IPS-11a (cell line): Measurements from ENCODE around the gene TUNAR.

Source experiments
- H3K4me3 ChIP-seq: one replicate; pipeline ENCODE4 v1.5.1; 2013; ENCODE audit warnings: low read depth, low read length, control low read depth

TUNAR gene

GRCh38 chr14:95911456-95911855, 34.8 kb downstream of the TUNAR start:
- H3K4me3 ChIP-seq = no peak overlapping the region

GRCh38 chr14:95915330-95915729, 38.7 kb downstream of the TUNAR start:
- no peak overlapping the region for H3K4me3 ChIP-seq

GRCh38 chr14:95918466-95918865, 41.8 kb downstream of the TUNAR start:
- H3K4me3 ChIP-seq = no peak overlapping the region

DNA sequence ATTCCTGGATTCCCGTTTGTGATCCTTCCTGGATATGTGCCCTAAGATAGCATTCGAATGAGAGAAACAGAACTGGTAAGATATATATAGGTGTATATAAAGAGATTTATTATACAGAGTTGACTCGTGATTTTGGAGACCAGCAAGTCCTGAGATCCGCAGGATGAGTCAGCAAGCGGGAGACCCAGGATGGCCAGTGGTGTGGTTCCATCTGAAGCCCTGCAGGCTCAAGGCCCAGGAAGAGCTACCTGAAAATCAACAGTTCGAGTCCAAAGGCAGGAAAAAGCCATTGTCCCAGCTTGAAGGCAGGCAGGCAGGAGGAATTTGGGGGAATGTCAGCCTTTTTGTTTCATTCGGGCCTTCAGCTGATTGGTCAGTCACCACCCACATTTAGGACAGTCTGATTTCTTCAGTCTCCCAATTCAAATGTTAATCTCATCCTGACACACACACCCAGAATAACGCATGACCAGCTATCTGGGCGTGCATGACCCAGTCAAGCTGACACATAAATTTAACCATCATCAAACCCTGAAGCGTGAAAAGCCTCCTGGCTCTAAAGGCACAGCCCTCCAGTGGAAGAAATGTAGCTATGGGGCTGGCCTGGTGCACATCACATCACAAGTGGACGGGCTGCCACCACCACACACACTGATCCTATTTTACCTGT, 44.3 kb downstream of the TUNAR start:
- H3K4me3 ChIP-seq = no peak overlapping the region

DNA sequence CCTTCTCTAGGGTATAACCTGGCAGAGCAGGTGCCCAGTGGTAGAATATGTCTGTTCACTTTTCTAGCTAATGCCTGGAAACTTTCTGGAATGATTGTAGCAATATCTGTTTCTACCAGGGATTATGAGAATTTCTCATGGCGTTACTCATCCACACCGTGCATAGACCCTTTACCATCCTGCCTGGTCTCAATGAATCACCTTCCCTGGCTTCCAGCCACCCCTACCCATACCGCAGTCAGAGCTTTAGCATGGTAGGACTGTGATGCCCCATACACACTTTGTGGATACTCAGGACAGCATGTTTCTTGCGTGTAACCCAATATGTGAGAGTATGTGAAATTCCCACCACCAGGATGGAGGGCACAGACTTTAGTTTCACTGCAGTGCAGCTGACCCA, 45.4 kb downstream of the TUNAR start:
- no peak overlapping the region for H3K4me3 ChIP-seq

- no peak overlapping the region for H3K4me3 ChIP-seq
Observed at GRCh38 chr14:95928751-95929150, 52.1 kb downstream of the TUNAR start.

- no peak overlapping the region for H3K4me3 ChIP-seq
Observed at GRCh38 chr14:95931384-95931783, 54.8 kb downstream of the TUNAR start.

DNA sequence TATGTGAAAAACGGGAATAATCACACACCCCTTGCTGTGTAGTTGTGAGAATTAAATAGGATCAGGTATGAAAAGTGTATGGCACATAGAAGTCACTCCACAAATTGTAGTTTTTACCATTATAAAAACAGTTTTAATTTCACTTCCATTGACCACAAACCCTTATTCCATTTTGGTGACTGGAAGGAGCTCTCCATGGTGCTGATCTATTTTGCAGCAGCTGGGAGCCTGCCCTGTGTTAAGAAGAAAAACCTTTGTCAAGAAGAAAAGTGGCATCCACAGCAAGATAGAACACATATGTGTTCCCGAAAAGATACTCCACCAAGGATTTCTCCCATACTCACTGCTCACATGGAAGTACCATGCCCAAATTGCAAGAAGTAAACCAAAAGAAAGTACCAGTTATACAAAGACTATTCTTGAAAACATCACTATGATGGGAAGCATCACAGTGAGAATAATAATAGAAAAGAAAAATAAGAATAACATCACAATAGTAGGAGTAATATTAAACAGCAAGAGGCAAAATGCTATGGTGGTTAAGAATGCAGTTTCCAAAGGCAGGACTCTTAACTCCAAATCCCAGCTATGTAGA, 58.7 kb downstream of the TUNAR start:
- H3K4me3 ChIP-seq = no peak overlapping the region

GRCh38 chr14:95936041-95936440, 59.4 kb downstream of the TUNAR start:
- no peak overlapping the region for H3K4me3 ChIP-seq

- no peak overlapping the region for H3K4me3 ChIP-seq
Observed at GRCh38 chr14:95939335-95939734, 62.7 kb downstream of the TUNAR start.

- no peak overlapping the region for H3K4me3 ChIP-seq
Observed at GRCh38 chr14:95941897-95942296, 65.3 kb downstream of the TUNAR start.

GRCh38 chr14:95943699-95944098, 67.1 kb downstream of the TUNAR start:
- H3K4me3 ChIP-seq = no peak overlapping the region

- no peak overlapping the region for H3K4me3 ChIP-seq
Observed at GRCh38 chr14:95944462-95944861, 67.8 kb downstream of the TUNAR start.

- H3K4me3 ChIP-seq = no peak overlapping the region
Observed at GRCh38 chr14:95946867-95947266, 70.2 kb downstream of the TUNAR start.

DNA sequence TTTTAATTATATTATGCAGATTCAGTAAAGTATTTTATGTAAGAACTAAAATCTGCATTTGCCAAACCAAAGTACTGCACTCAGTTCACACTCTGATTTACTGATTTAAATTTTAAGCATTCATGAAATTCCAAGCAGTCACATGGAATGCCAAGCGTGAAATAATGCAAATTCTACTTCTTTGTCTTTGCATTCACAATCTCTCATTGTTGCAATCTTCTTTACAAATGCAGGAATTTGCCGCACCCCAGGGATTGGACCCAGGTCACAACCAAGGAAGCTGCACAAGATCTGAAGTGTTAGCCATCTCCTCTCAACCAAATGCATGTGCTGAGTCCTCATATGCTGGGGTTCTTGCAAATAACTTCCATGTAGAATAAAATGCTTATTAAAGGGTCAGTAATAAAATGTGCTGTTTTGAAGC, 71.9 kb downstream of the TUNAR start:
- H3K4me3 ChIP-seq = no peak overlapping the region

GRCh38 chr14:95951359-95951758, 74.7 kb downstream of the TUNAR start:
- H3K4me3 ChIP-seq = no peak overlapping the region

DNA sequence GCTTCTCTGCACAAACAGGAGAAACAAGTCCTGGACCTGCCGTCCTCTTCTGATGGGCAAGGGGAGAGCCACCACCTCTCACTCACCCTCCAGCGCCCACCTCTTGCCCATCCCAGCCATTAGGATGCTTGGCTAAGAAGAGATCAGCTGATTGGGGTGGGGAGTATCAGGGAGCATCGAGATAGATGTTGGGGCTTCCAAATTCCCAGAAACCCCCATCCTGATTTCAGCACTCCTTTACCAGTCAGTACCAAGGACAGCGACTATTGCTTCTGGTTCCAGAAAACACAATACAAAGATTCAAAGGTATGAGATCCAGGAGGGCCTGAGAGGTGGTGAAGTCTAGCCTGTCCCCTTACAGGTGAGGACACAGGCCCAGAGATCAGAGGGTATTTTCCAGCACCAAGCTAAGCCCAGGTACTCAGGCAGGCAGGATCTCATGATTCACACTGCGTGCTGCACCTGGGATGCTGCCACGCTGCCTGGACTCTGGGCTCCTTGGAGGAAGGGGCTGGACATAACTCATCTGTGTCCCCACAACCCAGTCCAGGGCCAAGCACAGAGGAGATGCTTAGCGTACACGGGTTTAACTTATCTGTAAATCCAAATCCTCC, 76.6 kb downstream of the TUNAR start:
- H3K4me3 ChIP-seq = no peak overlapping the region

DNA sequence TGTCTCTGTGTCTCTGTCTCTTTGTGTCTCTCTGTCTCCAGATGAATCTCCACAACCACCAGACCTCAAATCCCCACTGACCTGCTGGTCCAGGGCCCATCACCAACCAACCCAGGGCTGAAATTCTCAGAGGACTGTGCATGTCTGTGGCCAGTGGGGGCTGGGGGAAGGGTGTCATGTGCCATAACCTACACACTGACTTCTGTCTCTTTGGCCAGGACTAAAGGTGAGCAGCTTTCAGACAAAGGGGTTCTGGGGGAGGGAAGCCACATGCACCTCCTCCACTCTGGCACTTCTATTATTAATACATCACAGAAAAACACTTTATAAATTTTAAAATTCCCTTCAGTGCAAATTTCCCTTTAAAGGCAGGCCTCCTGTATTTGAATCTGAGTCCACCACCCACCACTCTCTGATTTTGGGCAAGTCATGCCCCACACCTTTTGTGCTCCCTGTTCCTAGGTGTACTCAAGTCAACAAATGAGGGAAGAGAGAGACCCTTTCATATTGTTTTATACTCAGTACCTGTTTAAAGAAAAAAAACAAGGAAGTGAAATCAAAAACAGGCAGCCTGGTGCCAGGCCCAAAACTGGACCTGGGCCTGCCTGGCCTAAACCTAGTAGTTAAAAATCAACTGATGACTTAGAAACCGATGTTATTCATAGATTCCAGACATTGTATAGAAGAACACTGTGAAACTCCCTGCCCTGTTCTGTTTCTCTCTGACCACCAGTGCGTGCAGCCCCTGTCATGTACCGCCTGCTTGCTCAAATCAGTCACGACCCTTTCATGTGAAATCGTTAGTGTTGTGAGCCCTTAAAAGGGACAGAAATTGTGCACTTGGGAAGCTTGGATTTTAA, 80.2 kb downstream of the TUNAR start:
- H3K4me3 ChIP-seq = no peak overlapping the region

DNA sequence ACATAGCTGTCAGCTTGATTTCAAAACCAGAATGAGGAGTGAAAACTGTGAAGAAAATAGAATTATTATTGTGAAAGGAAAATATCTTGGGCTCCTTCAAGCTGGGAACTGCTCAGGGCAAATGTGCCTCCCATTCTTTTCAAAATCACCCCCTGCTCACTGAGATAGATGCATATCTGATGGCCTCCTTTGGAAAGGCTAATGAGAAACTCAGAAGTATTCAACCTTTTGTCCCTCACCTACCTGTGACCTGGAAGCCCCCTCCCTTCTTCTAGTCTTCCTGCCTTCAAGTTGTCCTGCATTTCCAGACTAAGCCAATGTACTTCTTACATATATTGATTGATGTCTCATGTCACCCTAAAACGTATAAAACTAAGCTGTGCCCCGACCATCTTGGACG, 81.5 kb downstream of the TUNAR start:
- no peak overlapping the region for H3K4me3 ChIP-seq

DNA sequence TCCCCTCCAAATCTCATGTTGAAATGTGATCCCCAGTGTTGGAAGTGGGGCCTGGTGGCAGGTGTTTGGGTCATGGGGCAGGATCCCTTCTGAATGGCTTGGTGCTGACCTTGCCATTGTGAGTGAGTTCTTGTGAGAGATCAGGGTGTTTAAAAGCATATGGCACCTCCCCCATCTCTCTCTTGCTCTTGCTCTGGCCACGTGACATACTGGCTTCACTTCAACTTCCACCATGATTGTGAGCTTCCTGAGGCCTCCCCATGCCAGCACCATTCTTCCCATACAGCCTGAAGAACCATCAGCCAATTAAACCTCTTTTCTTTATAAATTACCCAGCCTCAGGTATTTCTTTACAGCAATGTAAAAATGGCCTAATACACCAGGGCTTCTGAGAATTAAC, 82.7 kb downstream of the TUNAR start:
- no peak overlapping the region for H3K4me3 ChIP-seq

DNA sequence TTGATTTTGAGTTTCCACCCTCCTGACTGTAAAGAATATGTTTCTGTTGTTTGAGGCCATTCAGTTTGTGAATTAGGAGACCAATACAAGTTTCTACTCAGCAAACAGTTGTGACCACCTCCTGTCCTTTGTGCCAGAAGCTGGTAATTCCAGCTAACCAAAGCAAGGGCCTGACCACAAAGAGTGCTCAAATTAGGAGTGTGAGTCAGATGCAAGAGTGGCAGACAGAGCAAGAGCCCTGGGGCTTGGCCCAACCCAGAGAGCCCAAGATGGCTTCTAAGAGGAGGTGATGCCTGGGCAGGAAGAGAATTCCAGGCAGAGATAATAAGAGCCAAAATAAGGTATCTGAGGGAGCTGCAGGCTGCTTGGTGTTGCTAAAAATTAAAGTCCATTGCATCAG, 84.8 kb downstream of the TUNAR start:
- no peak overlapping the region for H3K4me3 ChIP-seq

DNA sequence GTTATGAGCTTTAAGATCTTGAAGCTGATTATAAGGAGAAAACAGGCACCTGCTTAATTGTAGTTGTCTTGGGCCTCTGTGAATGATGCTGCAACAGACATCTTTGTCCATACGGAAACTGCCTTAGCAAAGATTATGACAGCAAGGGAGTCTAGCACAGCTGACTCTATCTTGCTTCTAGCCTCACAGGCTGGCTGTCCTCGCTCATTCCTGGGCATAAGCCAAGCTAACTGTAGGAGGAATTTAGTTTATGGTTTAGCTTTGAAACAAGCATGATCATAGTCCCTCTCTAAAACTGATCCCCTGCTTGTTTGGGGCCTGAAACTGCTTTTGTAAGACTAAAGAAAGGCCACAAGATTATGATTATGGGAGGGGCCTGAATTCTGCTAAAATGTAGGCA, 88.3 kb downstream of the TUNAR start:
- H3K4me3 ChIP-seq = no peak overlapping the region
